HCT116 (cell line): ENCODE data around the gene SLC14A1. TPM values are rescaled to one million over a fixed set of nuclear protein-coding genes. Genes with fewer than 3 reads are reported as not detected.

Experiments used
- ATAC-seq: fragments of 200-7000 bp; cut with Tn5 transposase; 2 replicates; pipeline ENCODE4 v1.9.1; 2020; ENCODE audit warnings: mild to moderate bottlenecking, moderate library complexity
- BruUV-seq: library from RNA; stranded (reverse); fragments of 400-500 nt; replicated peaks from 2 replicates; lab custom pipeline; 2021; lab: Mats Ljungman, UMichigan
- CTCF ChIA-PET: fragments of 300-600 bp; sonication (Branson Sonifier 250); formaldehyde crosslinking; loops from one replicate; lab custom pipeline; 2021; ENCODE audit warnings: antibody characterized with exemption; lab: Charles Lee
- POLR2A ChIA-PET: fragments of 300-600, 350-600 bp; sonication (Branson Sonifier 250); formaldehyde crosslinking; loops from one replicate; lab custom pipeline; 2021; ENCODE audit warnings: antibody characterized with exemption; lab: Charles Lee
- RAD21 ChIA-PET, 2 experiments: fragments of 300-600 bp; sonication (Branson Sonifier 250); formaldehyde crosslinking; loops; one replicate each; lab custom pipeline; 2023; ENCODE audit warnings: low total read pairs in 2 of 2; ENCODE audit not compliant: uncharacterized antibody in 2 of 2, unreplicated experiment in 2 of 2, low non-redundant PET in 1 of 2; lab: Charles Lee
- DNase-seq: peaks from one replicate; pipeline ENCODE4 v3.0.0-alpha.2; 2010; ENCODE audit warnings: low read depth, low spot score
- H2AFZ ChIP-seq: fragments of 200-600 bp; shearing (Covaris generic), sonication (generic); 2 replicates; pipeline ENCODE4 v1.6.1; 2017; ENCODE audit warnings: low read depth, mixed run types, mixed read lengths, antibody characterized with exemption, low read length; ENCODE audit not compliant: poor library complexity, severe bottlenecking
- H3K27ac ChIP-seq: 2 replicates; pipeline ENCODE4 v1.5.1; 2012; ENCODE audit warnings: low read depth, low read length
- H3K27me3 ChIP-seq: fragments of 200-600 bp; sonication (generic); 2 replicates; pipeline ENCODE4 v1.6.1; 2016; ENCODE audit warnings: mixed run types, low read length, mixed read lengths; ENCODE audit not compliant: insufficient read depth
- H3K36me3 ChIP-seq, 2 experiments: fragments of 200-500 bp in 1 of 2; fragments of 200-600 bp in 1 of 2; sonication (Bioruptor generic) in 1 of 2; sonication (generic) in 1 of 2; 2 replicates each; pipeline versions ENCODE4 v1.5.1 to v1.6.1; 2014 to 2016; ENCODE audit warnings: low read length in 2 of 2, inconsistent platforms in 1 of 2, mixed read lengths in 1 of 2, mixed run types in 1 of 2; ENCODE audit not compliant: insufficient read depth in 2 of 2, control insufficient read depth in 1 of 2
- H3K4me1 ChIP-seq, 2 experiments: fragments of 200-600 bp in 1 of 2; sonication (generic) in 1 of 2; 2 replicates each; pipeline versions ENCODE4 v1.5.1 to v1.6.1; 2012 to 2017; ENCODE audit warnings: low read length in 2 of 2, inconsistent platforms in 1 of 2, mild to moderate bottlenecking in 1 of 2, mixed read lengths in 1 of 2, mixed run types in 1 of 2, moderate library complexity in 1 of 2; ENCODE audit not compliant: insufficient read depth in 2 of 2, control insufficient read depth in 1 of 2
- H3K4me2 ChIP-seq: fragments of 200-600 bp; sonication (generic); 2 replicates; pipeline ENCODE4 v1.6.1; 2017; ENCODE audit warnings: mixed run types, low read length, mixed read lengths
- H3K4me3 ChIP-seq, 2 experiments: fragments of 200-600 bp in 1 of 2; sonication (generic) in 1 of 2; replicated peaks in 1 of 2; 2 replicates each; pipeline ENCODE4 v1.5.1; 2011 to 2016; ENCODE audit warnings: low read length in 2 of 2, control low read depth in 1 of 2, low read depth in 1 of 2, mild to moderate bottlenecking in 1 of 2, mixed read lengths in 1 of 2, mixed run types in 1 of 2
- H3K79me2 ChIP-seq: fragments of 200-600 bp; sonication (generic); 2 replicates; pipeline ENCODE4 v1.6.1; 2017; ENCODE audit warnings: mild to moderate bottlenecking, mixed run types, low read length, moderate library complexity, mixed read lengths; ENCODE audit not compliant: insufficient read depth
- H3K9ac ChIP-seq: fragments of 200-600 bp; sonication (generic); 2 replicates; pipeline ENCODE4 v1.6.1; 2016; ENCODE audit warnings: low read length, mixed read lengths
- H3K9me2 ChIP-seq: fragments of 200-600 bp; sonication (generic), shearing (Covaris generic); 2 replicates; pipeline ENCODE4 v1.6.1; 2017; ENCODE audit warnings: mixed run types, mild to moderate bottlenecking, moderate library complexity; ENCODE audit not compliant: insufficient read depth
- H3K9me3 ChIP-seq, 2 experiments: fragments of 200-500 bp in 1 of 2; fragments of 200-600 bp in 1 of 2; sonication (Bioruptor generic) in 1 of 2; sonication (generic) in 1 of 2; 2 replicates each; pipeline ENCODE4 v1.6.1; 2014 to 2017; ENCODE audit warnings: low read length in 2 of 2, mixed read lengths in 2 of 2, inconsistent platforms in 1 of 2, low read depth in 1 of 2, mild to moderate bottlenecking in 1 of 2, mixed run types in 1 of 2, moderate library complexity in 1 of 2; ENCODE audit not compliant: control insufficient read depth in 1 of 2, insufficient read depth in 1 of 2
- H4K20me1 ChIP-seq: fragments of 200-600 bp; sonication (generic), shearing (Covaris generic); 2 replicates; pipeline ENCODE4 v1.6.1; 2017; ENCODE audit warnings: mixed run types, mild to moderate bottlenecking, moderate library complexity; ENCODE audit not compliant: insufficient read depth
- ATF3 ChIP-seq: IDR thresholded peaks from 2 replicates; pipeline ENCODE4 v1.6.1; 2012
- CBX3 ChIP-seq: IDR thresholded peaks from 2 replicates; pipeline ENCODE4 v1.6.1; 2012; ENCODE audit warnings: low read depth
- CEBPB ChIP-seq: IDR thresholded peaks from 2 replicates; pipeline ENCODE4 v1.6.1; 2012; ENCODE audit warnings: low read depth
- EGR1 ChIP-seq: IDR thresholded peaks from 2 replicates; pipeline ENCODE4 v1.6.1; 2012; ENCODE audit warnings: low read depth
- ELF1 ChIP-seq: IDR thresholded peaks from 2 replicates; pipeline ENCODE4 v1.6.1; 2012; ENCODE audit warnings: low read depth, borderline replicate concordance
- EZH2 ChIP-seq: fragments of 200-600 bp; sonication (generic); IDR thresholded peaks from 2 replicates; pipeline ENCODE4 v1.6.1; 2017; ENCODE audit warnings: antibody characterized with exemption, mixed run types
- EZH2phosphoT487 ChIP-seq: fragments of 200-600 bp; IDR thresholded peaks from 2 replicates; pipeline ENCODE4 v1.6.1; 2018; ENCODE audit warnings: antibody characterized with exemption, borderline replicate concordance
- FOSL1 ChIP-seq: IDR thresholded peaks from 2 replicates; pipeline ENCODE4 v1.6.1; 2012; ENCODE audit warnings: low read depth
- JUND ChIP-seq: IDR thresholded peaks from 2 replicates; pipeline ENCODE4 v1.6.1; 2012
- POLR2AphosphoS5 ChIP-seq: IDR thresholded peaks from 2 replicates; pipeline ENCODE4 v1.6.1; 2011; ENCODE audit warnings: mild to moderate bottlenecking, low read depth, low read length, moderate library complexity
- RAD21 ChIP-seq: IDR thresholded peaks from 2 replicates; pipeline ENCODE4 v1.6.1; 2012; ENCODE audit warnings: low read depth, mild to moderate bottlenecking
- REST ChIP-seq: IDR thresholded peaks from 2 replicates; pipeline ENCODE4 v1.6.1; 2012; ENCODE audit warnings: low read depth
- SIN3A ChIP-seq: IDR thresholded peaks from 2 replicates; pipeline ENCODE4 v1.6.1; 2012; ENCODE audit warnings: low read depth
- SRF ChIP-seq: IDR thresholded peaks from 2 replicates; pipeline ENCODE4 v1.6.1; 2012; ENCODE audit warnings: low read depth
- TCF7L2 ChIP-seq: IDR thresholded peaks from 2 replicates; pipeline ENCODE4 v1.7.0; 2011; ENCODE audit warnings: borderline replicate concordance, inconsistent platforms; ENCODE audit not compliant: insufficient read depth, insufficient read length; ENCODE audit errors: extremely low read depth
- YY1 ChIP-seq: IDR thresholded peaks from 2 replicates; pipeline ENCODE4 v1.6.1; 2011; ENCODE audit warnings: low read length, low read depth, moderate library complexity, mild to moderate bottlenecking; ENCODE audit not compliant: insufficient replicate concordance; ENCODE audit errors: extremely low read depth
- ZBTB33 ChIP-seq: IDR thresholded peaks from 2 replicates; pipeline ENCODE4 v1.6.1; 2011; ENCODE audit warnings: mild to moderate bottlenecking, low read length, moderate library complexity; ENCODE audit not compliant: insufficient replicate concordance; ENCODE audit errors: extremely low read depth
- ZFX ChIP-seq: fragments of 450-650 bp; IDR thresholded peaks from 2 replicates; pipeline ENCODE4 v1.6.1; 2017
- ZNF274 ChIP-seq: fragments of 200-500 bp; sonication (Bioruptor generic); IDR thresholded peaks from 2 replicates; pipeline ENCODE4 v1.6.1; 2014; ENCODE audit warnings: mild to moderate bottlenecking, low read depth, low read length, inconsistent platforms
- intact Hi-C: fragments of 100-400 bp; cut with micrococcal nuclease; formaldehyde crosslinking; loops from 2 replicates; pipeline ENCODE4 v1.10.0; 2022
- total RNA-seq: library from RNA; stranded (reverse); gene quantifications from one replicate; pipeline ENCODE4 v1.2.1, GENCODE V29; 2021; ENCODE audit not compliant: unreplicated experiment

Gene SLC14A1
- total RNA-seq, 1 experiment from 2014 or later, result not detected

- Histone ChIP-seq H3K36me3 (no peaks in the 10 kb centered on the region), H3K9ac (no peak overlapping the region), H3K9me3 (no peaks in the 10 kb centered on the region), H3K4me1 (peaks cover 0 to 13% of the 10 kb centered on the region in 2 experiments; a peak in 2 of 4 replicates), H2AFZ (no peak overlapping the region), H3K27ac (no peak overlapping the region), H3K79me2 (no peaks in the 10 kb centered on the region), H3K9me2 (no peaks in the 10 kb centered on the region), H3K4me3 (no peak overlapping the region), H3K27me3 (no peaks in the 10 kb centered on the region), H3K4me2 (no peak overlapping the region), H4K20me1 (no peaks in the 10 kb centered on the region)
- intact Hi-C loops, result no loop called here
- ChIA-PET POLR2A (no interaction called here), CTCF (no interaction called here), RAD21 (no interaction called here)
- ATAC-seq (no peak), DNase-seq (no peak)
- TF ChIP-seq FOSL1 (no peak), YY1 (no peak), EGR1 (no peak), EZH2phosphoT487 (no peak), ATF3 (no peak), REST (no peak), SRF (no peak), TCF7L2 (no peak), ELF1 (no peak), EZH2 (no peak), POLR2AphosphoS5 (no peak), SIN3A (no peak), RAD21 (no peak), JUND (no peak), ZNF274 (no peak), ZBTB33 (no peak), CBX3 (no peak), ZFX (no peak), CEBPB (no peak)
- BruUV-seq, result no TSS peak
These were observed 61.2 kb downstream of the SLC14A1 start for GRCh38 chr18:45785134-45785533.
